COR-L47 (cell line): ENCODE results near the gene LMTK3.

Source experiments
- DNase-seq: peaks from one replicate; lab custom pipeline; 2025; lab: John Stamatoyannopoulos, UW

The LMTK3 gene

GRCh38 chr19:48511800-48512503 is at the start of gene LMTK3:
Gene LMTK3, minus strand, starts transcription at chr19:48511835. Its CDS starts 259 bp downstream, at chr19:48511576.
- DNase-seq = peak; percentile 90

GRCh38 chr19:48561412-48561811 is 49.8 kb upstream of the LMTK3 start:
- DNase-seq = no peak

- no peak for DNase-seq
These were observed 48.5 kb upstream of the LMTK3 start for GRCh38 chr19:48560095-48560530.

GRCh38 chr19:48558018-48558684 is 46.5 kb upstream of the LMTK3 start:
- DNase-seq = no peak

GRCh38 chr19:48556825-48557224 is 45.2 kb upstream of the LMTK3 start:
- DNase-seq = no peak

- DNase-seq = no peak
These were observed 44.5 kb upstream of the LMTK3 start for GRCh38 chr19:48556163-48556562.

- no peak for DNase-seq
These were observed 42.9 kb upstream of the LMTK3 start for GRCh38 chr19:48554385-48555091.

GRCh38 chr19:48553676-48554384 is 42.2 kb upstream of the LMTK3 start:
- DNase-seq = no peak

- DNase-seq = no peak
These were observed 41.0 kb upstream of the LMTK3 start for GRCh38 chr19:48552406-48553322.

GRCh38 chr19:48551437-48552302 is 40.0 kb upstream of the LMTK3 start, which contains the start of gene SULT2B1:
Gene SULT2B1, plus strand, starts transcription at chr19:48552172. Its CDS starts 81 bp downstream, at chr19:48552253.
- DNase-seq = peak; percentile 94

GRCh38 chr19:48549380-48549779 is 37.7 kb upstream of the LMTK3 start:
- DNase-seq = no peak

GRCh38 chr19:48548253-48548911 is 36.7 kb upstream of the LMTK3 start:
- no peak for DNase-seq

- no peak for DNase-seq
These were observed 36.1 kb upstream of the LMTK3 start for GRCh38 chr19:48547722-48548121.

GRCh38 chr19:48544856-48545750 is 33.5 kb upstream of the LMTK3 start:
- DNase-seq = no peak

GRCh38 chr19:48543121-48543710 is 31.6 kb upstream of the LMTK3 start:
- no peak for DNase-seq

GRCh38 chr19:48541813-48542212 is 30.2 kb upstream of the LMTK3 start:
- DNase-seq = no peak

- peak; percentile 38 for DNase-seq
These were observed 28.5 kb upstream of the LMTK3 start for GRCh38 chr19:48540110-48540509.

GRCh38 chr19:48539503-48540096 is 28.0 kb upstream of the LMTK3 start:
- DNase-seq = peak; percentile 92
